IMR-90 (cell line): ENCODE results near the gene SERPINA9. TPM values are rescaled to one million over a fixed set of nuclear protein-coding genes. Genes with fewer than 3 reads are reported as not detected.

ENCODE experiments used
- ATAC-seq: fragments of 200-7000 bp; cut with Tn5 transposase; 2 replicates; pipeline ENCODE4 v1.9.1; 2020; ENCODE audit warnings: low read depth, mild to moderate bottlenecking, moderate library complexity
- BruUV-seq: library from RNA; stranded (reverse); fragments of 400-500 nt; replicated peaks from 2 replicates; lab custom pipeline; 2021; lab: Mats Ljungman, UMichigan
- CTCF ChIA-PET: fragments of 300-600 bp; formaldehyde crosslinking; extraction: SDS; loops from one replicate; lab custom pipeline; 2021; ENCODE audit warnings: antibody characterized with exemption; lab: Yijun Ruan, JAX
- POLR2A ChIA-PET: fragments of 300-600 bp; sonication (Branson Sonifier 250); formaldehyde crosslinking; loops from one replicate; lab custom pipeline; 2022; ENCODE audit warnings: antibody characterized with exemption; ENCODE audit not compliant: unreplicated experiment; lab: Charles Lee
- DNase-seq: peaks from one replicate; pipeline ENCODE4 v3.0.0; 2013
- H2AFZ ChIP-seq: replicated peaks from 2 replicates; pipeline ENCODE3; 2013; ENCODE audit warnings: low read length, mild to moderate bottlenecking; ENCODE audit not compliant: poor library complexity
- H2AK5ac ChIP-seq: 2 replicates; pipeline ENCODE4 v1.6.1; 2013; ENCODE audit warnings: low read depth, low read length, inconsistent platforms
- H2AK9ac ChIP-seq: replicated peaks from 2 replicates; pipeline ENCODE3; 2013; ENCODE audit warnings: mild to moderate bottlenecking, low read depth, low read length, moderate library complexity; ENCODE audit not compliant: poor library complexity
- H2BK120ac ChIP-seq: 2 replicates; pipeline ENCODE4 v1.6.1; 2013; ENCODE audit warnings: low read depth, low read length, inconsistent platforms
- H2BK15ac ChIP-seq: 3 replicates; pipeline ENCODE4 v1.6.1; 2013; ENCODE audit warnings: low read depth, low read length, inconsistent platforms
- H2BK20ac ChIP-seq: 2 replicates; pipeline ENCODE4 v1.6.1; 2013; ENCODE audit warnings: low read depth, mild to moderate bottlenecking, inconsistent platforms, low read length, moderate library complexity
- H2BK5ac ChIP-seq: 2 replicates; pipeline ENCODE4 v1.6.1; 2013; ENCODE audit warnings: mild to moderate bottlenecking, low read depth, low read length, inconsistent platforms; ENCODE audit not compliant: poor library complexity, severe bottlenecking
- H3K14ac ChIP-seq: replicated peaks from 2 replicates; pipeline ENCODE4 v1.6.1; 2013; ENCODE audit warnings: low read depth, low read length, inconsistent platforms
- H3K18ac ChIP-seq: 2 replicates; pipeline ENCODE4 v1.6.1; 2013; ENCODE audit warnings: low read depth, low read length, control low read depth
- H3K23ac ChIP-seq: 2 replicates; pipeline ENCODE4 v1.6.1; 2013; ENCODE audit warnings: low read depth, low read length, inconsistent platforms
- H3K27ac ChIP-seq: 2 replicates; pipeline ENCODE4 v1.5.1; 2013; ENCODE audit warnings: mild to moderate bottlenecking, control low read depth, low read length; ENCODE audit not compliant: insufficient read depth
- H3K27me3 ChIP-seq: 2 replicates; pipeline ENCODE4 v1.6.1; 2013; ENCODE audit warnings: low read length; ENCODE audit not compliant: control insufficient read depth, insufficient read depth
- H3K36me3 ChIP-seq: 2 replicates; pipeline ENCODE4 v1.6.1; 2013; ENCODE audit warnings: low read length, mixed read lengths; ENCODE audit not compliant: control insufficient read depth, insufficient read depth
- H3K4ac ChIP-seq: 2 replicates; pipeline ENCODE4 v1.6.1; 2013; ENCODE audit warnings: low read depth, low read length, inconsistent platforms
- H3K4me1 ChIP-seq: 2 replicates; pipeline ENCODE4 v1.6.1; 2013; ENCODE audit warnings: low read length, mixed read lengths; ENCODE audit not compliant: control insufficient read depth, insufficient read depth
- H3K4me2 ChIP-seq: 2 replicates; pipeline ENCODE4 v1.6.1; 2013; ENCODE audit warnings: low read depth, mild to moderate bottlenecking, control low read depth, low read length, moderate library complexity
- H3K4me3 ChIP-seq: 2 replicates; pipeline ENCODE4 v1.5.1; 2013; ENCODE audit warnings: low read depth, mild to moderate bottlenecking, control low read depth, low read length, moderate library complexity; ENCODE audit not compliant: insufficient read depth
- H3K56ac ChIP-seq: 2 replicates; pipeline ENCODE4 v1.6.1; 2013; ENCODE audit warnings: low read length, inconsistent platforms; ENCODE audit not compliant: insufficient read depth; ENCODE audit errors: extremely low read depth
- H3K79me1 ChIP-seq, 2 experiments: 2 replicates each; pipeline ENCODE4 v1.6.1; 2013; ENCODE audit warnings: low read length in 2 of 2, inconsistent platforms in 1 of 2, low read depth in 1 of 2
- H3K9ac ChIP-seq: 2 replicates; pipeline ENCODE4 v1.6.1; 2013; ENCODE audit warnings: low read depth, low read length, control low read depth
- H3K9me1 ChIP-seq: 2 replicates; pipeline ENCODE4 v1.6.1; 2013; ENCODE audit warnings: low read length, inconsistent platforms; ENCODE audit not compliant: insufficient read depth
- H3K9me3 ChIP-seq: 2 replicates; pipeline ENCODE4 v1.6.1; 2013; ENCODE audit warnings: low read length; ENCODE audit not compliant: control insufficient read depth, insufficient read depth
- H4K20me1 ChIP-seq: 2 replicates; pipeline ENCODE4 v1.6.1; 2013; ENCODE audit warnings: low read length, inconsistent platforms; ENCODE audit not compliant: insufficient read depth
- H4K5ac ChIP-seq: 2 replicates; pipeline ENCODE4 v1.6.1; 2013; ENCODE audit warnings: mild to moderate bottlenecking, low read depth, low read length, control low read depth
- H4K8ac ChIP-seq, 2 experiments: 2 replicates each; pipeline ENCODE4 v1.6.1; 2013; ENCODE audit warnings: low read depth in 2 of 2, low read length in 2 of 2, control low read depth in 1 of 2, inconsistent platforms in 1 of 2
- H4K91ac ChIP-seq: 2 replicates; pipeline ENCODE4 v1.6.1; 2013; ENCODE audit warnings: low read depth, low read length, inconsistent platforms; ENCODE audit not compliant: insufficient read depth
- BHLHE40 ChIP-seq: fragments of 150-350 bp; IDR thresholded peaks from 2 replicates; pipeline ENCODE4 v1.6.1; 2016; ENCODE audit warnings: mild to moderate bottlenecking, low read depth, low read length
- CEBPB ChIP-seq: IDR thresholded peaks from 2 replicates; pipeline ENCODE4 v1.6.1; 2012; ENCODE audit warnings: low read depth, low read length, improper control_type of control experiment
- CHD1 ChIP-seq: IDR thresholded peaks from 2 replicates; pipeline ENCODE4 v1.6.1; 2012; ENCODE audit warnings: low read depth, low read length, improper control_type of control experiment
- CTCF ChIP-seq: conservative IDR thresholded peaks from 2 replicates; pipeline ENCODE4 v1.5.1; 2012; ENCODE audit warnings: mild to moderate bottlenecking, low read depth, low read length, improper control_type of control experiment
- FOS ChIP-seq: fragments of 150-350 bp; IDR thresholded peaks from 2 replicates; pipeline ENCODE4 v1.6.1; 2016; ENCODE audit warnings: low read depth, low read length
- MAFK ChIP-seq: IDR thresholded peaks from 2 replicates; pipeline ENCODE4 v1.6.1; 2012; ENCODE audit warnings: low read depth, low read length, improper control_type of control experiment
- MAZ ChIP-seq: IDR thresholded peaks from 2 replicates; pipeline ENCODE4 v1.6.1; 2012; ENCODE audit warnings: low read depth, mild to moderate bottlenecking, low read length, improper control_type of control experiment, moderate library complexity, borderline replicate concordance
- MXI1 ChIP-seq: IDR thresholded peaks from 2 replicates; pipeline ENCODE4 v1.6.1; 2012; ENCODE audit warnings: low read depth, mild to moderate bottlenecking, low read length, moderate library complexity, borderline replicate concordance
- NFE2L2 ChIP-seq: fragments of 150-350 bp; IDR thresholded peaks from 2 replicates; pipeline ENCODE4 v1.6.1; 2016; ENCODE audit warnings: low read depth, mild to moderate bottlenecking, low read length
- POLR2A ChIP-seq: IDR thresholded peaks from 2 replicates; pipeline ENCODE4 v1.6.1; 2012; ENCODE audit warnings: mild to moderate bottlenecking, low read depth, low read length
- RAD21 ChIP-seq: IDR thresholded peaks from 2 replicates; pipeline ENCODE4 v1.6.1; 2012; ENCODE audit warnings: low read length, improper control_type of control experiment
- RCOR1 ChIP-seq: IDR thresholded peaks from 2 replicates; pipeline ENCODE4 v1.6.1; 2012; ENCODE audit warnings: mild to moderate bottlenecking, low read length, improper control_type of control experiment; ENCODE audit not compliant: insufficient replicate concordance
- RFX5 ChIP-seq: IDR thresholded peaks from 2 replicates; pipeline ENCODE4 v1.8.0; 2012; ENCODE audit warnings: low read depth, mild to moderate bottlenecking, low read length, moderate library complexity
- SMC3 ChIP-seq: fragments of 150-350 bp; IDR thresholded peaks from 2 replicates; pipeline ENCODE4 v1.6.1; 2016; ENCODE audit warnings: low read depth, mild to moderate bottlenecking, antibody characterized with exemption, low read length, moderate library complexity
- USF2 ChIP-seq: fragments of 150-350 bp; IDR thresholded peaks from 2 replicates; pipeline ENCODE4 v1.6.1; 2017; ENCODE audit warnings: mild to moderate bottlenecking, antibody characterized with exemption, low read length, low read depth
- dilution Hi-C: fragments of 300-500 bp; cut with HindIII; formaldehyde crosslinking; loops from one replicate; pipeline ENCODE4 v1.14.3; 2018; ENCODE audit warnings: low sequenced_read_pairs; ENCODE audit not compliant: unreplicated experiment
- in situ Hi-C: fragments of 300-500 bp; cut with MboI; formaldehyde crosslinking; loops from 3 replicates; pipeline ENCODE4 v1.14.3; 2019; ENCODE audit warnings: low sequenced_read_pairs, inconsistent platforms, mixed read lengths
- intact Hi-C: fragments of 100-400 bp; cut with micrococcal nuclease; formaldehyde crosslinking; loops from 2 replicates; pipeline ENCODE4 v1.10.0; 2022
- polyA plus RNA-seq, 3 experiments: library from polyadenylated mRNA; depleted of rRNA; stranded (reverse); fragments of >200 nt; gene quantifications; 2 replicates each; pipeline ENCODE4 v1.2.3, GENCODE V29; 2012; ENCODE audit warnings: low replicate concordance in 1 of 3
- total RNA-seq: library from RNA; depleted of rRNA; stranded (reverse); fragments of >200 nt; gene quantifications from 2 replicates; pipeline ENCODE4 v1.2.3, GENCODE V29; 2012

The SERPINA9 gene
- total and polyA plus RNA-seq, 2 of the 4 experiments (the other 2 are of a cell fraction), result 0.09 to 0.18 TPM

DNA sequence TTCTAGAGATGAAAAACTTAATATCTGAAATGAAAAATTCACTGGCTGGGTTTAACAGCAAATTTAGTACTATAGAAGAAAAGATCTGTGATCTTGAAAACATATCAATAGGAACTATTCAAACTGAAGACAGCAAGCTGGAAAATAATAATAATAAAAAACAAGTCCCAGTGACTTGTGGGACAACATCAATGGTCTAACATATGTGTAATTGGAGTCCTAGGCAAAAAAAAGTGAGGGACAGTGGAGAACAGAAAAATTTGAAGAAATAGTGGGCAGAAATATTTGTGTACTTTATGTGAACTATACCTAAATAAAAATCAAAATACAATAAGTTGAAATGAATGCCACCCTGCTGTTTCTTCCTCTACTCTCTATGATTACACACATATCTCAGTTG lies 2.4 kb upstream of the SERPINA9 start:
- no peak overlapping the region for H2BK5ac ChIP-seq
- H2BK120ac ChIP-seq, result no peak overlapping the region
- no peak overlapping the region for H3K23ac ChIP-seq
- H3K18ac ChIP-seq, result no peak overlapping the region
- H2BK20ac ChIP-seq, result no peak overlapping the region
- H4K5ac ChIP-seq, result no peak overlapping the region
- dilution Hi-C loops (no loop called here), intact Hi-C loops (no loop called here), in situ Hi-C loops (no loop called here)
- no peak overlapping the region for H3K4me3 ChIP-seq
- H3K9ac ChIP-seq, result no peak overlapping the region
- no peaks in the 10 kb centered on the region for H3K9me1 ChIP-seq
- no TSS peak for BruUV-seq
- H2AK5ac ChIP-seq, result no peak overlapping the region
- no peak overlapping the region for H4K91ac ChIP-seq
- H2AK9ac ChIP-seq, result no peak overlapping the region
- H2BK15ac ChIP-seq, result no peak overlapping the region
- DNase-seq (no peak), ATAC-seq (no peak)
- no peak overlapping the region for H3K14ac ChIP-seq
- no peak overlapping the region for H2AFZ ChIP-seq
- TF ChIP-seq NFE2L2 (no peak), BHLHE40 (no peak), CTCF (no peak), MXI1 (no peak), FOS (no peak), RCOR1 (no peak), CHD1 (no peak), USF2 (no peak), CEBPB (no peak), RAD21 (no peak), SMC3 (no peak), POLR2A (no peak), MAFK (no peak), MAZ (no peak), RFX5 (no peak)
- ChIA-PET CTCF (no interaction called here), POLR2A (no interaction called here)
- H3K56ac ChIP-seq, result no peak overlapping the region
- H3K27ac ChIP-seq, result no peak overlapping the region
- no peak overlapping the region for H4K8ac ChIP-seq
- H3K79me1 ChIP-seq, result no peaks in the 10 kb centered on the region
- H4K20me1 ChIP-seq, result no peaks in the 10 kb centered on the region
- peaks cover 9% of the 10 kb centered on the region; the same call in 1 of the 2 replicates for H3K9me3 ChIP-seq
- no peak overlapping the region for H3K4ac ChIP-seq
- H3K4me2 ChIP-seq, result no peak overlapping the region
- no peaks in the 10 kb centered on the region for H3K36me3 ChIP-seq
- no peaks in the 10 kb centered on the region; the same call in 1 of the 2 replicates for H3K4me1 ChIP-seq
- H3K27me3 ChIP-seq, result no peaks in the 10 kb centered on the region
